Adipocyte (in vitro differentiated cells): ENCODE results near the gene TSPAN3.

Experiments
- DNase-seq: peaks from one replicate; pipeline ENCODE4 v3.0.0-alpha.2; 2015; ENCODE audit warnings: low read depth
- H3K27me3 ChIP-seq: replicated peaks from 2 replicates; pipeline ENCODE4 v1.7.0; 2013; ENCODE audit warnings: mild to moderate bottlenecking, low read length, moderate library complexity; ENCODE audit not compliant: control insufficient read depth, insufficient read depth
- H3K36me3 ChIP-seq: 2 replicates; pipeline ENCODE4 v1.7.0; 2013; ENCODE audit warnings: low read length, mild to moderate bottlenecking, moderate library complexity; ENCODE audit not compliant: control insufficient read depth, insufficient read depth, severe bottlenecking
- H3K4me1 ChIP-seq: 2 replicates; pipeline ENCODE4 v1.7.0; 2013; ENCODE audit warnings: mild to moderate bottlenecking, low read length, moderate library complexity; ENCODE audit not compliant: control insufficient read depth, insufficient read depth
- H3K4me3 ChIP-seq: 2 replicates; pipeline ENCODE4 v1.7.0; 2013; ENCODE audit warnings: mild to moderate bottlenecking, low read length, moderate library complexity
- H3K9ac ChIP-seq: 2 replicates; pipeline ENCODE4 v1.7.0; 2013; ENCODE audit warnings: mild to moderate bottlenecking, low read length, moderate library complexity
- H3K9me3 ChIP-seq: 2 replicates; pipeline ENCODE4 v1.7.0; 2013; ENCODE audit warnings: mild to moderate bottlenecking, low read length, moderate library complexity; ENCODE audit not compliant: control insufficient read depth

The TSPAN3 gene

DNA sequence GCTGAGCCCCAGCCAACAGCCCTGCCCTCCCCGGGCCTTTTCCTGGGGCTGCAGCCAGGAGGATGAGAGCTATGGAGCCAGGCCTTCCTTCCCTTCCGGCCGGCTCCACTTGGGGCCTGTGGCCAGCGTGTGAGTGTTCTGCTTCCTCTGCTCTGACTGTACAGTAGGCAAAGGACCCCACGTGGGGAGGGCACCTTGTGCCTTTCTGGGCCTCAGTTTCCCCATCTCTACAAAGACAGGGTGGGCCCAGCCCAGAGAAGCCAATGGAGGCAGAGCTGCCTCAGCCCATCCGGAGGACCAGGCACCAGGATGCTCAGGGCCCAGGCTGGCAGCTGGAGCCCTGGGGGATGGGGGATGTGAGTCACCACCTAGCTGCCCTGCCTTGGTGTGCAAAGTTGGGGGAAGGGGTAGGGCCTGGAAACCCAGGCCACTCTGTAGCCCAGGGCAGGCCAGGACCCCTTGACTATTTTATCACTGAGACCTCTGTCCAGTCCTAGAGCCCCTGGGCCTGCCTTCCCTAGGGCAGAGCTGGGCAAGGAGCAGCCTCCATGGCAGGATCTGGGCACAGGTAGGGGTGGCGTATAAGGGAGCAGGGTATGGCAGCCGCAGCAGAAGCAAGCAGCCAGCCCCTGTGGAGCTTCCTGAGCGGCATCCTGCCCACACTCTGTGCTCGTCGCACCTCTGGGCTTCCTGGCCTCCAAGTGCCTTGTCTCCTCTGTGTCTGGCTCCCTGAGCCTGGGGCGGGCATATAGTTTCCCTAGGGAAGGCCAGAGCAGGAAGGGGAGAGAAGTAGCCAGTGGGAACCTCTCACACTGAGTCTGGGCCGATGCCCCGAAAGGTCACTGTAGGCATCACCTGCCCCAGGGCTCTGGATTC, 74.1 kb downstream of the TSPAN3 start:
- no peak for DNase-seq
- Histone ChIP-seq H3K36me3 (no peaks in the 10 kb centered on the region), H3K9ac (peak overlapping the region; percentile 53), H3K4me1 (peaks cover 11% of the 10 kb centered on the region), H3K9me3 (no peaks in the 10 kb centered on the region), H3K27me3 (peaks cover 10% of the 10 kb centered on the region), H3K4me3 (no peak overlapping the region)

DNA sequence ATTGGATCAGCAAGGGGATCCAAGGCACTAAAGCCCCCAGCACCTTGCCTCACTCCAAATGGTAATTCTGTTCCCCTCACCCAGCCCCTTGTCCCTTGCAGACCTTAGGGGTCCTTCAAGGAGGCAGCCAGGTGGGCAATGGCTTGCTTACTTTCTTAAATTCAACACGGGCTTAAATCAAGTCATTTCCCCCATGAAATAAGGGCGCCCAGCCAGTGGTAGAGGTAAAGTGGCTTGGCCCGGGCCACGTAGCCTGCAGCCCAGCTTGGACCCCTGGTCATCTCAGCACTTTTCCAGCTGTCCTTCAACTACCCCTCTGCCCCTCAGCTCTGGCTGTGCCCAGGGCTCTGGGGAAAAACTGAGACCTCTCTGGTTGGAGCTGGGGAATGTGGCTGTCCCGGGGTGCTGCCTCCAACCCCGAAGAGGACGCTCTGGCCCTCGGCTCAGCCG, 74.8 kb downstream of the TSPAN3 start:
- H3K4me1 ChIP-seq = peaks cover 11% of the 10 kb centered on the region
- H3K9ac ChIP-seq = peak overlapping the region; percentile 53
- DNase-seq = no peak
- H3K36me3 ChIP-seq = no peaks in the 10 kb centered on the region
- no peak overlapping the region for H3K4me3 ChIP-seq
- H3K9me3 ChIP-seq = no peaks in the 10 kb centered on the region
- H3K27me3 ChIP-seq = peaks cover 10% of the 10 kb centered on the region

DNA sequence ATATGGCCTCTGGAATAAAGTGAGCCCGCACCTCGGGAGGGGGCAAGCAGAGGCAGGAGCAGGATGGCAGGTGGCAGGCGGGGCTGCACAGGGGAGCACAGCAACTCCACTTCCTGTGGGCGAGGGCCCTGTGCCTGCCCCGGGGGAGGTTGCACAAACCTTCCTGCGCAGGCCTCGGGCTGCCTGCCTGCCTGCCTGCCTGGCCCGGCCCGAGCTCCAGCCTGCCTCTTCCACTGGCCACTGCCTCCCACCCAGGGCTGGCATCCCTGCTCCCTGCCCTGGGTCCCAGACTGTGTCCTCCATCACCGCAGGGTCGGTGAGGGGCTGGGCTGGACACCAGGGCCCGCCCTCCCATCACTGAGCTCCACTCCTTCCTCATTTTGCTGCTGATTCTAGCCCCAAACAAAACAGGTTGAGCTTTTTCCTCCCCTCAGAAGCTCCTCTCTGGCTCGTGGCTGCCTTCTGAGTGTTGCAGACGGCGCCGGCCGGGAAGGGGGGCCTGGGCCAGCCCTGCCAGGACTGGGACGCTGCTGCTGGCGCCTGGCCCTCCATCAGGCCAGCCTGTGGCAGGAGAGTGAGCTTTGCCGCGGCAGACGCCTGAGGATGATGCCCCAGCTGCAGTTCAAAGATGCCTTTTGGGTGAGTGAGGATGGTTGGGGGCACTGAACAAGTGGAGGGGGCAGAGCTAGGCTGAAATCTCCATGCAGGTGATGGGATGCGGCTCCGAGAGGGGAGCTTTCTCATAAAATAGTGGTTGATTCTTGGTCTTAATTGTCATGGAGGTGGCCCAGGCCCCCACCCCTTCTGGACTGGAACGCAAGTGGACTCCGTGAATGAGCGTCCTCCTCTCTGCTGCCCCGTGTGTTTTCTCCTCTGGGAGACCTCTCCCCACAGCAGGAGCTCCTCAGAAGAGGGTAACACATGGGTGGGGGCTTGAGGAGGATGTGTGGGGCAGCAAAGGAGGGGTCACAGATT, 75.7 kb downstream of the TSPAN3 start, which contains the start of gene PSTPIP1:
Gene PSTPIP1, plus strand, starts transcription at position 156 of the 975 bp plus-strand sequence. Its CDS starts 448 bp downstream, at position 604.
- no peak within 1 kb of the TSS for H3K4me3 ChIP-seq
- no peak for DNase-seq
- H3K9ac ChIP-seq = no peak within 1 kb of the TSS
- peaks cover 11% of the 10 kb centered on the region for H3K4me1 ChIP-seq
- H3K27me3 ChIP-seq = peaks cover 10% of the 10 kb centered on the region
- H3K9me3 ChIP-seq = no peaks in the 10 kb centered on the region
- no peaks in the 10 kb centered on the region for H3K36me3 ChIP-seq

DNA sequence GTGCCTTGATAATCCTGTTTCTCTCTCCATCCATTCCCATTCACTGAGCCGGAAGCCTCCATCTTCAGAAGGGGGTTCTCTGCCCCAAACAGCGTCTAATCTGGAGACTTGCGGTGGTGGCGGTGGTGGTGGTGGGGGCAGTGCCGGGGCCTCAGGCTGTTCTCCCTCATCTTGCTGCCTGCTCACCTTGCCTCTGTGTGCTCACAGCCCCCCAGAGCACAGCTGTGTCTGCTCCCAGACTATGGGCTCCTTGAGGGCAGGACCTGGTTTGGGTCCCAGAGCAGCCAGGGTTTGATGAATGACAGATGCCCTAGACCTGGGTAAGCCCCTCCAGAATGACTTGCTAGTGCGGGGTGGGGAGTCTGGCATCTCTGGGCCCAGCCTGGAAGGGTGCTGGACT, 76.4 kb downstream of the TSPAN3 start:
- no peak overlapping the region for H3K4me3 ChIP-seq
- H3K9ac ChIP-seq = no peak overlapping the region
- DNase-seq = no peak
- H3K27me3 ChIP-seq = peaks cover 10% of the 10 kb centered on the region
- no peaks in the 10 kb centered on the region for H3K36me3 ChIP-seq
- no peaks in the 10 kb centered on the region for H3K9me3 ChIP-seq
- H3K4me1 ChIP-seq = peaks cover 11% of the 10 kb centered on the region

DNA sequence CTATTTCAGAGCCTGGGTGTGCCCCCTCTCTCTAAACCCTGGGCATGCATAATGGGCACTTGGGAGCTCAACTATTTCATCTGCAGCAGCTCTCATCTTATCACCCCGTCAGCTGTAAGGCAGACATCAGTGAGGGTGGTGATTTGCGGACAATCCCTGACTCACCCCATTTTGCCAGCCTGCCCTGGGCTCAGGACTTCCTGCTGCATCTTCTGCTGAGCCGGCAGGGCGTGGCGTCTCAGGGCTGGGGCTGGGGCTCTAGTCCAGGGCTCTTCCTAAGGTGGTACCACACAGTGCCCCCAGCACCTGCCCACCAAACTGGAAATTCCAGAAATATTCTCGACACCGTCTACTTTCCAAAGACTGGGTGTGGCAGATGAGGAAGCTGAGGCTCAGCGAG, 76.9 kb downstream of the TSPAN3 start:
- peaks cover 13% of the 10 kb centered on the region for H3K4me1 ChIP-seq
- H3K36me3 ChIP-seq = no peaks in the 10 kb centered on the region
- H3K9ac ChIP-seq = no peak overlapping the region

DNA sequence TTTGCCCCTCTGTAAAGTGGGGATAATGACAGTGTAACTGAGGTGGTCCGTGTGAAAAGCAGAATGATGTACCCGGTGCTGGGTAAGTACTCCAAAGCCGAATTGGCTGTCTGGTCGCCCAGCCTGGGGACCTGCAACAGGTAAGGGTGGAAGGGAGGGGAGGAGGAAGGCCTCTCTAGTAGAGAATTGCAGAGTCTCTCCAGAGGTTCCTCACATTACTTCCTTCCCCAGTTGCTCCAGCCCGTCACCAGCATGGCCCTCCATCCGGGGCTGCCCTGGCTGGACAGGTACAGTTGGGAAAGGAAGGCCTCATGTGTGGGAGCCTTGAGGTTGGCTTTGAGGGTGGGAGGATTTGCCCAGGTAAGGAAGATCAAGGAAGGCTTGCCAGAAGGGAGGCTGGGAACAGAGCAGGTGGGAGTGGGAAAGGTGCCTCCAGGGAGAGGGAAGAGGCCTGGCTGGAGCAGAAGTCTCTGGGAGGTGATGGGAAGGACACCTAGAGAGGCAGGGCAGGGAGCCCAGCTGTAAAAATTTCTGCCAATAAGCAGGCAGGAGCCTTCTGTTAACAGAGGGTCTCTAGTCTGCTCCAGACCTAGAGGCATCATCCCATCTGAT, 77.7 kb downstream of the TSPAN3 start:
- no peaks in the 10 kb centered on the region for H3K9me3 ChIP-seq

More for the DNA sequence above, 76.9 kb downstream of the TSPAN3 start:
- Histone ChIP-seq H3K9me3 (no peaks in the 10 kb centered on the region), H3K4me3 (no peak overlapping the region), H3K27me3 (peaks cover 10% of the 10 kb centered on the region)
- no peak for DNase-seq

DNA sequence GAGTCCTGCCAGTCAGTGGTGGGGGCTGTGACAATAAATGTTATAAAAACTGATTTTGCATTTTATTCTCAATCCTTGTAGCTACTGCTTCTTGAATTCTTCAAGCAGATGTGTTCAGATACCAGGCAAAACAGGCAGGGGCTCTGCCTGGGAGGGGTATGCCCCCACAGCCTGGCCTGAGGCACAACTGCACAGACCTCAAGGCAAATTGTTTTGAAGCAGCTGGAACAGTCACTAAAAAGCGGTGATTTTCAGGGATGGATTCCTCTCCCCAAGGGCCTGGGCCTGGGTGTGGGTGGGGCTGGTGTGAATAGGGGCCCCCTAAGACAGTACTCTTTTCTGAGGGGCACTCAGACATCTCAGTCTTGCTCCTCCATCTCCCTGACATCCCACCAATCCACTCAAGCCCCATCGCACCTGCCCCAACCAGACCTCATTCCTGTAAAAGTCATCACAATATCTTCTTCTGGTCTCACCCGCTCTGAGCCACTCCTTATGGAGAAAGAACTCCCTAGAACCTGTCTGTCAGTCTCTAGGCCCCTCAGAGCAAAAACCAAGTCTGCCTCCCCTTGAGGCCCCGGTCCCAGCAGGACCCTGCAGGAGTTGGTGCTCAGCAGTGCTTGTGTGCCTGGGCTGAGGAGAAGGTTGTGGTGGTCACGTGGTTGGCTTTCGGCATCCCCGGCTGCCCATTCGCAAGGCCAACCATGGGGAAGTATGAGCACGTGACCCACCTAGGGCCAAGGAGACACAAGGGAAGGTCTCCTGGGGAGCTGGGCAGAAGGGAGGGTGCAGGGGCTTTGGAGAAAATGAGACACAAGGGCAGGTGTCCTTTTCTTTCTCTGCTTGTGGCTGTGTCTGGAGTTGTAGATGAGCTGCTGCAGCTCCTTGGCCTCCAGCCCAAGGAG, 78.9 kb downstream of the TSPAN3 start:
- Histone ChIP-seq H3K4me1 (peaks cover 24% of the 10 kb centered on the region), H3K36me3 (no peaks in the 10 kb centered on the region), H3K9ac (no peak overlapping the region), H3K27me3 (peaks cover 10% of the 10 kb centered on the region), H3K9me3 (no peaks in the 10 kb centered on the region), H3K4me3 (no peak overlapping the region)
- no peak for DNase-seq

More for the DNA sequence above, 77.7 kb downstream of the TSPAN3 start:
- no peak overlapping the region for H3K9ac ChIP-seq
- H3K36me3 ChIP-seq = no peaks in the 10 kb centered on the region
- no peak overlapping the region for H3K4me3 ChIP-seq
- H3K4me1 ChIP-seq = peaks cover 21% of the 10 kb centered on the region
- no peak for DNase-seq
- peaks cover 10% of the 10 kb centered on the region for H3K27me3 ChIP-seq
